Measurements from ENCODE around the gene CRHR1. TPM values are rescaled to one million over a fixed set of nuclear protein-coding genes. Genes with fewer than 3 reads are reported as not detected.
"Not testable (repeated sequence)": the region's sequence is repeated elsewhere in the genome, so short reads cannot be mapped to it uniquely, and the experiment has no call there.

CRHR1 gene
- total RNA-seq, 1 experiment from 2014 or later = 0.48 TPM

- in situ Hi-C loops (cut with HindIII; ENCODE audit: low pct_unique_long_range_greater_than_20kb, low sequenced_read_pairs) = no loop called here
- no peak for DNase-seq (ENCODE audit: low read depth, low spot score)
Measured at GRCh38 chr17:45847747-45848146, 63.6 kb downstream of the CRHR1 start.

- in situ Hi-C loops (cut with HindIII; ENCODE audit: low pct_unique_long_range_greater_than_20kb, low sequenced_read_pairs) = no loop called here
- no peak for DNase-seq (ENCODE audit: low read depth, low spot score)
Measured at GRCh38 chr17:45848405-45848804, 64.3 kb downstream of the CRHR1 start.

- in situ Hi-C loops (cut with HindIII; ENCODE audit: low pct_unique_long_range_greater_than_20kb, low sequenced_read_pairs) = no loop called here
- no peak for DNase-seq (ENCODE audit: low read depth, low spot score)
Measured at GRCh38 chr17:45848868-45849535, 64.9 kb downstream of the CRHR1 start.

GRCh38 chr17:45849536-45849990 lies 65.4 kb downstream of the CRHR1 start:
- no peak for DNase-seq (ENCODE audit: low read depth, low spot score)
- in situ Hi-C loops (cut with HindIII; ENCODE audit: low pct_unique_long_range_greater_than_20kb, low sequenced_read_pairs) = no loop called here

- no peak for DNase-seq (ENCODE audit: low read depth, low spot score)
- in situ Hi-C loops (cut with HindIII; ENCODE audit: low pct_unique_long_range_greater_than_20kb, low sequenced_read_pairs) = loop anchor here (25.0 kb wide), 1 partner anchor 213 kb away; no protein-coding TSS in a partner anchor
Measured at GRCh38 chr17:45850011-45850410, 65.9 kb downstream of the CRHR1 start.

GRCh38 chr17:45850468-45850867 lies 66.3 kb downstream of the CRHR1 start:
- in situ Hi-C loops (cut with HindIII; ENCODE audit: low pct_unique_long_range_greater_than_20kb, low sequenced_read_pairs) = loop anchor here (25.0 kb wide), 1 partner anchor 213 kb away; no protein-coding TSS in a partner anchor
- no peak for DNase-seq (ENCODE audit: low read depth, low spot score)

- in situ Hi-C loops (cut with HindIII; ENCODE audit: low pct_unique_long_range_greater_than_20kb, low sequenced_read_pairs) = loop anchor here (25.0 kb wide), 1 partner anchor 214 kb away; no protein-coding TSS in a partner anchor
- DNase-seq (ENCODE audit: low read depth, low spot score) = no peak
Measured at GRCh38 chr17:45851022-45851421, 66.9 kb downstream of the CRHR1 start.

- in situ Hi-C loops (cut with HindIII; ENCODE audit: low pct_unique_long_range_greater_than_20kb, low sequenced_read_pairs) = loop anchor here (25.0 kb wide), 1 partner anchor 214 kb away; no protein-coding TSS in a partner anchor
Measured at GRCh38 chr17:45851464-45851863, 67.3 kb downstream of the CRHR1 start.

GRCh38 chr17:45851873-45852272 lies 67.8 kb downstream of the CRHR1 start:
- no peak for DNase-seq (ENCODE audit: low read depth, low spot score)
- in situ Hi-C loops (cut with HindIII; ENCODE audit: low pct_unique_long_range_greater_than_20kb, low sequenced_read_pairs) = loop anchor here (25.0 kb wide), 1 partner anchor 215 kb away; no protein-coding TSS in a partner anchor

More at GRCh38 chr17:45851464-45851863, 67.3 kb downstream of the CRHR1 start:
- no peak for DNase-seq (ENCODE audit: low read depth, low spot score)

GRCh38 chr17:45852535-45853297 lies 68.6 kb downstream of the CRHR1 start:
- peak; percentile 73 for DNase-seq (ENCODE audit: low read depth, low spot score)

GRCh38 chr17:45854209-45854608 lies 70.1 kb downstream of the CRHR1 start:
- no peak for DNase-seq (ENCODE audit: low read depth, low spot score)
- in situ Hi-C loops (cut with HindIII; ENCODE audit: low pct_unique_long_range_greater_than_20kb, low sequenced_read_pairs) = loop anchor here (25.0 kb wide), 1 partner anchor 217 kb away; no protein-coding TSS in a partner anchor

More at GRCh38 chr17:45852535-45853297, 68.6 kb downstream of the CRHR1 start:
- in situ Hi-C loops (cut with HindIII; ENCODE audit: low pct_unique_long_range_greater_than_20kb, low sequenced_read_pairs) = loop anchor here (25.0 kb wide), 1 partner anchor 215 kb away; no protein-coding TSS in a partner anchor

GRCh38 chr17:45855691-45856336 lies 71.7 kb downstream of the CRHR1 start:
- peak; percentile 48 for DNase-seq (ENCODE audit: low read depth, low spot score)

GRCh38 chr17:45857977-45858708 lies 74.0 kb downstream of the CRHR1 start:
- DNase-seq (ENCODE audit: low read depth, low spot score) = peak; percentile 44
- in situ Hi-C loops (cut with HindIII; ENCODE audit: low pct_unique_long_range_greater_than_20kb, low sequenced_read_pairs) = loop anchor here (25.0 kb wide), 1 partner anchor 221 kb away; no protein-coding TSS in a partner anchor

More at GRCh38 chr17:45855691-45856336, 71.7 kb downstream of the CRHR1 start:
- in situ Hi-C loops (cut with HindIII; ENCODE audit: low pct_unique_long_range_greater_than_20kb, low sequenced_read_pairs) = loop anchor here (25.0 kb wide), 1 partner anchor 219 kb away; no protein-coding TSS in a partner anchor

- in situ Hi-C loops (cut with HindIII; ENCODE audit: low pct_unique_long_range_greater_than_20kb, low sequenced_read_pairs) = loop anchor here (25.0 kb wide), 1 partner anchor 224 kb away; no protein-coding TSS in a partner anchor
- no peak for DNase-seq (ENCODE audit: low read depth, low spot score)
Measured at GRCh38 chr17:45861165-45861564, 77.0 kb downstream of the CRHR1 start.

GRCh38 chr17:45862127-45862526 lies 78.0 kb downstream of the CRHR1 start:
- in situ Hi-C loops (cut with HindIII; ENCODE audit: low pct_unique_long_range_greater_than_20kb, low sequenced_read_pairs) = loop anchor here (25.0 kb wide), 1 partner anchor 225 kb away; no protein-coding TSS in a partner anchor
- not testable (repeated sequence) for DNase-seq (ENCODE audit: low read depth, low spot score)

GRCh38 chr17:45863857-45864654 lies 79.9 kb downstream of the CRHR1 start:
- in situ Hi-C loops (cut with HindIII; ENCODE audit: low pct_unique_long_range_greater_than_20kb, low sequenced_read_pairs) = loop anchor here (25.0 kb wide), 1 partner anchor 227 kb away; no protein-coding TSS in a partner anchor
- no peak for DNase-seq (ENCODE audit: low read depth, low spot score)
